Eye (tissue), 1 donor: ENCODE results near the gene VRK2.
"Not testable (repeated sequence)": the region's sequence is repeated elsewhere in the genome, so short reads cannot be mapped to it uniquely, and the experiment has no call there.

Experiments used
- DNase-seq: peaks from one replicate; pipeline ENCODE4 v3.0.0-alpha.2; 2015

VRK2 gene

GRCh38 chr2:58110765-58111164 is 64.2 kb downstream of the VRK2 start:
- no peak for DNase-seq

GRCh38 chr2:58113563-58113962 is 67.0 kb downstream of the VRK2 start:
- not testable (repeated sequence) for DNase-seq

- DNase-seq = no peak
Measured at GRCh38 chr2:58120626-58121229, 74.1 kb downstream of the VRK2 start.

GRCh38 chr2:58122040-58122439 is 75.4 kb downstream of the VRK2 start:
- DNase-seq = no peak

DNA sequence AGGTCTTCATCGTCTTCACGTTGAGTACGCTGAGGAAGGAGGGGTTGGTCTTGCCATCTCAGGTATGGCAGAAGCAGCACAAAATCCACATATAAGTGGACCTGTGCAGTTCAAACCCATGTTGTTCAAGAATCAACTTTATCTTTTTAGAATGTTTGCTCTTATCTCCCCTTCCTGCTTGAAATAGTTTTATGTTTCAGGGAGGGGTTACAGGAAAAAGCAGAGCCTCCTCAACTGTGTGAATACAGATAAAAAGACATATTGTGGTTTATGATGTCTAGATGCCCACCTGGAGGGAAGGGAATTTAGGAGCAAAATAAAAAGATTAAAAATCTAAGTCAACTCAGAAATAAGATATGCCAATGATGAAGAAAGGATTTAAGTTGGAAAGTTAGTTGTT is 75.9 kb downstream of the VRK2 start:
- DNase-seq = no peak

DNA sequence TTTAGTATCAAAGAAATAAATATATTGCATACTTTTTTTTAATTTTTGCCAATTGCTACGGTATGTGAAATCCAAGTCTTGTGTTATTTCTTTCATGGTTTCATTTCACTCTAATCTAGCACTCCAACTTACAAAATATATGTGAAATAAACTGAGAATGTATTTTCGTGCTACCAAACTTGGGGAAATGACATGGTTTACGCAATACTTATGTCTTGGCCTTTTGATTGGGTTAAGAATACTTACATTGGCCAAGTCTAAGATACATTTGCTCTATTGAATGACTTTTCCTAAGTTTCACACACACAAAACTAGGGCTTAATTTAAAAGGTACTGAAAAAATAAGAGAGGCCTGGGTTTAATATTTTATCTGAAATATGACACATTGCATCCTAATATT is 80.5 kb downstream of the VRK2 start:
- DNase-seq = no peak

- no peak for DNase-seq
Measured at GRCh38 chr2:58130238-58130637, 83.6 kb downstream of the VRK2 start.

- peak; percentile 69 for DNase-seq
Measured at GRCh38 chr2:58131191-58132011, 84.8 kb downstream of the VRK2 start.

GRCh38 chr2:58133395-58133794 is 86.8 kb downstream of the VRK2 start:
- no peak for DNase-seq

GRCh38 chr2:58135861-58136260 is 89.3 kb downstream of the VRK2 start:
- no peak for DNase-seq

- DNase-seq = peak; percentile 19
Measured at GRCh38 chr2:58137221-58137620, 90.6 kb downstream of the VRK2 start.

DNA sequence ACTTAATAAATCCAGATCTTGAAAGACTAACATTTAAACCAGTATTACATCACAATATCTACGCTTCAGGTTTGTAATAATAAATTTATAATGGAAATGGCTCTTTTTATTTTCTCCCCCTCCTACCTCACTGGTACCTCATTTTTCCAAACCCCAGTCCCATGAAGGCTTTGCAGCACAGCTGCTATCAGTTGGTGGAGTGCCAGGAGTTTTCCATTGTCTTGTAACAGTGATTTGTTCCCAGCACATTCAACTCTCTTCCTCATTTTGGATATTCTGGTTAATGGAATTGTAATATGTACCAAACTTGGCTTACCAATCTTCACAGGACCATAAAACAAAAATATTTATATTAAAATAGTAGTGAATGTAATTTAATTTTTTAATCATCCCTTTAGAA is 91.2 kb downstream of the VRK2 start:
- DNase-seq = peak; percentile 32

GRCh38 chr2:58138396-58139030 is 91.9 kb downstream of the VRK2 start:
- no peak for DNase-seq

- peak; percentile 16 for DNase-seq
Measured at GRCh38 chr2:58140508-58141072, 94.0 kb downstream of the VRK2 start.

DNA sequence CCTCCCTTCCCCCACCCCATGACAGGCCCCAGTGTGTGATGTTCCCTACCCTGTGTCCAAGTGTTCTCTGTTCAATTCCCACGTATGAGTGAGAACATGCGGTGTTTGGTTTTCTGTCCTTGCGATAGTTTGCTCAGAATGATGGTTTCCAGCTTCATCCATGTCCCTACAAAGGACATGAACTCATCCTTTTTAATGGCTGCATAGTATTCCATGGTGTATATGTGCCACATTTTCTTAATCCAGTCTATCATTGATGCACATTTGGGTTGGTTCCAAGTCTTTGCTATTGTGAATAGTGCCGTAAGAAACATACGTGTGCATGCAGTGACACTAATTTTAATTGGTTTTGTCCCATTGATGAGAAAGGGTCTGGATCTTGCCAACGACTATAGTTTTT is 99.2 kb downstream of the VRK2 start:
- not testable (repeated sequence) for DNase-seq

GRCh38 chr2:58146707-58147106 is 100.1 kb downstream of the VRK2 start:
- no peak for DNase-seq

DNA sequence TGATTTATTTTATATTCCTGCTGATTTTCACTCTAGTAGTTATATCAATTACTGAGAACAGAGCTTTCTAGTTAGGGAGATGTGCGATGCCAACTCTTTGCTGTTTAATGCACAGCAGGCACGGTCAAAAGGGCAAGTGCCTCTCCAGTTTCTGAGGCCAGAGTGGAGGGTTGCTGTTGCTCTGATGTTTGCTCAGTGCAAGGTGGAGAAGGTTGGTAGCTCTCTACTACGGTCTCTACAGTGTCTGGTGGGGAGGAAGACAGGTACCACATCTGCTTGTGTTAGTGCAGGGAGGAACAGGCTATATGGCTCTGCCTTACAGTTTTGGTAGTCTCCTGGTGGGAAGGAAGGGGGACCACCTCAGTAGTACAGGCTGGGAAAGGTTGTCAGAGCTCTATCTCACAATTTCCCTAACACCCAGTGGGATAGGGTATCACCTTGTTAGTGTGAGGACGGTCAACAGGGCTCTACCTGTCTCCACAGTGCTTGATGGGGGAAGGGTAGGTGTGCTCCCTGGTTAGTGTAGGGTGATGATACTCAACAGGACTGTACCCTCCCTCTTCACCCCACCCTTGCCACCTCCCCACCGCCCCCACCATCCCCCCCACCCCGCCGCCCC is 108.7 kb downstream of the VRK2 start:
- DNase-seq = peak; percentile 11

GRCh38 chr2:58156780-58157179 is 110.2 kb downstream of the VRK2 start:
- no peak for DNase-seq

DNA sequence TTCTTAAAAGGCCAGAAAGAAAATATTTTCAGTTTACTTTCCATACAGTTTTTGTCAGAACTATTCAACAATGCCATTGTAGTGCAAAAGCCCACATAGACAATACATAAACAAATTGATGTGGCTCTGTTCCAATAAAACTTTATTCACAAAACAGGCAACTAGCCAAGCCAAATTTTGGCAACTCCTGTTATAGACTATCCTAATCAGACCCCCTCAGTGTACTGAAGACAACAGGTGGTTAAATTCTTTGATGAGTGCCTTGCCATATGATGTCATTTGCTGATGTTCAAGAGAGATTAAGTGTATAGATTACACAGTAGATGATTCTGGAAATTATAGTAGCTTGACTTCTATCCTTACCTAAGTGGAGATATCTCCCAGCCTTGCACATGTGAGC is 111.1 kb downstream of the VRK2 start:
- no peak for DNase-seq

GRCh38 chr2:58158481-58158880 is 111.9 kb downstream of the VRK2 start:
- DNase-seq = no peak

DNA sequence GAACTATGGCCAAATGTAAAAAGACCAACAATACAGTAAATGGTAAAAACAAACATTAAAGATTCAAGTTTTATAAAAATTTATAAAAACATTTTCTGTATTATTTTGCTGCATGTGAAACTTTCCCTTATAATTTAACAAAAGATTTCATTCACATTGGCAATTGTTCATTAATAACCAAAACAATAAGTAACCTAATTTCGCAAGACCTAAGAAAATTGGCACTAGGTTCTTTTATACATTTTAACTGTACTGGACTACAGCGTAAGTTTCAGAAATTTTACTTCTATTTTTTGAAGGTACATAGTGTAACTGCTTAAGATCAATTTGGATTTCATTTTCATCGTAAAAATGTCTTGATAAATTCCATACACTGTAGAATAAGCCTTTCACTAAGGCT is 117.3 kb downstream of the VRK2 start:
- DNase-seq = no peak

GRCh38 chr2:58168130-58168529 is 121.5 kb downstream of the VRK2 start:
- not testable (repeated sequence) for DNase-seq

DNA sequence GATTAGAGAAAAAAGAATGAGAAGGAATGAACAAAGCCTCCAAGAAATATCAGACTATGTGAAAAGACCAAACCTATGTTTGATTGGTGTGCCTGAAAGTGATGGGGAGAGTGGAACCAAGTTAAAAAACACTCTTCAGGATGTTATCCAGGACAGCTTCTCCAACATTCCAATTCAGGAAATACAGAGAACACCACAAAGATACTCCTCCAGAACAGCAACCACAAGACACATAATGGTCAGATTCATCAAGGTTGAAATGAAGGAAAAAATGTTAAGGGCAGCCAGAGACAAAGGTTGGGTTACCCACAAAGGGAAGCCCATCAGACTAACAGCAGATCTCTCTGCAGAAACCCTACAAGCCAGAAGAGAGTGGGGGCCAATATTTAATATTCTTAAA is 123.2 kb downstream of the VRK2 start:
- DNase-seq = not testable (repeated sequence)
